Panc1 (cell line): Measurements from ENCODE around the gene IRF6. TPM values are rescaled to one million over a fixed set of nuclear protein-coding genes. Genes with fewer than 3 reads are reported as not detected.

Experiments
- ATAC-seq: fragments of 200-7000 bp; cut with Tn5 transposase; 2 replicates; pipeline ENCODE4 v1.9.1; 2020; ENCODE audit warnings: mild to moderate bottlenecking, moderate library complexity
- BruUV-seq: library from RNA; stranded (reverse); fragments of 400-500 nt; replicated peaks from 2 replicates; lab custom pipeline; 2021; lab: Mats Ljungman, UMichigan
- CTCF ChIA-PET: fragments of 300-600 bp; sonication (Branson Sonifier 250); formaldehyde crosslinking; loops from one replicate; lab custom pipeline; 2022; ENCODE audit warnings: antibody characterized with exemption; lab: Charles Lee
- POLR2A ChIA-PET: fragments of 300-600 bp; sonication (Branson Sonifier 250); formaldehyde crosslinking; loops from one replicate; lab custom pipeline; 2022; ENCODE audit warnings: antibody characterized with exemption; lab: Charles Lee
- DNase-seq: peaks from one replicate; pipeline ENCODE4 v3.0.0-alpha.2; 2010; ENCODE audit warnings: low read depth, low spot score
- H3K27ac ChIP-seq: 2 replicates; pipeline ENCODE4 v1.5.1; 2011; ENCODE audit warnings: mild to moderate bottlenecking, low read length, inconsistent platforms
- H3K27me3 ChIP-seq: fragments of 200-500 bp; sonication (Bioruptor generic); 2 replicates; pipeline ENCODE4 v1.6.0; 2014; ENCODE audit warnings: low read length, inconsistent platforms; ENCODE audit not compliant: control insufficient read depth, insufficient read depth
- H3K36me3 ChIP-seq: fragments of 200-500 bp; sonication (Bioruptor generic); 2 replicates; pipeline ENCODE4 v1.5.1; 2014; ENCODE audit warnings: inconsistent platforms, mild to moderate bottlenecking, low read length, moderate library complexity; ENCODE audit not compliant: control insufficient read depth, insufficient read depth
- H3K4me1 ChIP-seq: 2 replicates; pipeline ENCODE4 v1.5.1; 2011; ENCODE audit warnings: inconsistent platforms, mild to moderate bottlenecking, low read length, moderate library complexity; ENCODE audit not compliant: control insufficient read depth, insufficient read depth
- H3K4me3 ChIP-seq, 2 experiments: 2 replicates each; pipeline ENCODE4 v1.5.1; 2011 to 2012; ENCODE audit warnings: low read depth in 2 of 2, low read length in 2 of 2, mild to moderate bottlenecking in 2 of 2, inconsistent platforms in 1 of 2, moderate library complexity in 1 of 2
- H3K9me3 ChIP-seq: fragments of 200-500 bp; sonication (Bioruptor generic); 2 replicates; pipeline ENCODE4 v1.5.1; 2014; ENCODE audit warnings: low read depth, mild to moderate bottlenecking, inconsistent platforms, low read length, moderate library complexity; ENCODE audit not compliant: control insufficient read depth, insufficient read depth
- CTCF ChIP-seq: fragments of 450-650 bp; IDR thresholded peaks from 2 replicates; pipeline ENCODE4 v1.5.1; 2017; ENCODE audit warnings: mild to moderate bottlenecking
- POLR2AphosphoS5 ChIP-seq: IDR thresholded peaks from 2 replicates; pipeline ENCODE4 v1.6.1; 2012; ENCODE audit warnings: mild to moderate bottlenecking, low read depth, low read length, moderate library complexity
- REST ChIP-seq, 2 experiments: IDR thresholded peaks; 2 replicates each; pipeline ENCODE4 v1.6.1; 2011 to 2012; ENCODE audit warnings: low read depth in 2 of 2, control low read depth in 1 of 2, low read length in 1 of 2, mild to moderate bottlenecking in 1 of 2, moderate library complexity in 1 of 2; ENCODE audit not compliant: insufficient read depth in 1 of 2
- SIN3A ChIP-seq: IDR thresholded peaks from 2 replicates; pipeline ENCODE4 v1.6.1; 2012; ENCODE audit warnings: low read depth, mild to moderate bottlenecking, low read length, moderate library complexity, borderline replicate concordance; ENCODE audit not compliant: insufficient read depth
- TCF7L2 ChIP-seq: IDR thresholded peaks from 2 replicates; pipeline ENCODE4 v1.6.1; 2011; ENCODE audit warnings: mild to moderate bottlenecking, low read depth, low read length, inconsistent platforms
- in situ Hi-C: cut with HindIII; loops from 2 replicates; pipeline ENCODE4 v1.10.0; 2016; ENCODE audit warnings: low sequenced_read_pairs, low pct_unique_long_range_greater_than_20kb
- intact Hi-C: fragments of 100-400 bp; cut with micrococcal nuclease; formaldehyde crosslinking; loops from one replicate; pipeline ENCODE4 v1.10.0; 2022; ENCODE audit not compliant: unreplicated experiment
- total RNA-seq: library from RNA; stranded (reverse); gene quantifications from one replicate; pipeline ENCODE4 v1.2.1, GENCODE V29; 2021; ENCODE audit not compliant: unreplicated experiment

IRF6 gene
- total RNA-seq, 1 experiment from 2014 or later = 0.64 TPM

GRCh38 chr1:209802117-209802779 lies 3.7 kb downstream of the IRF6 start:
- POLR2A ChIA-PET = no interaction called here
- CTCF ChIA-PET = no interaction called here
- Histone ChIP-seq H3K4me3 (no peak overlapping the region), H3K4me1 (no peaks in the 10 kb centered on the region; the same call in 1 of the 2 replicates), H3K27me3 (no peaks in the 10 kb centered on the region; the same call in none of the 2 replicates), H3K36me3 (no peaks in the 10 kb centered on the region), H3K27ac (no peak overlapping the region), H3K9me3 (no peaks in the 10 kb centered on the region)
- DNase-seq (no peak), ATAC-seq (no peak)
- no TSS peak for BruUV-seq
- intact Hi-C loops (no loop called here), in situ Hi-C loops (no loop called here)
- TF ChIP-seq SIN3A (no peak), POLR2AphosphoS5 (no peak), CTCF (no peak), REST (IDR thresholded peaks at IDR 0.05; ENCODE audit: insufficient read depth in 1 of 2, low read depth in 2 of 2, low read length in 1 of 2) (no peak), TCF7L2 (no peak)

DNA sequence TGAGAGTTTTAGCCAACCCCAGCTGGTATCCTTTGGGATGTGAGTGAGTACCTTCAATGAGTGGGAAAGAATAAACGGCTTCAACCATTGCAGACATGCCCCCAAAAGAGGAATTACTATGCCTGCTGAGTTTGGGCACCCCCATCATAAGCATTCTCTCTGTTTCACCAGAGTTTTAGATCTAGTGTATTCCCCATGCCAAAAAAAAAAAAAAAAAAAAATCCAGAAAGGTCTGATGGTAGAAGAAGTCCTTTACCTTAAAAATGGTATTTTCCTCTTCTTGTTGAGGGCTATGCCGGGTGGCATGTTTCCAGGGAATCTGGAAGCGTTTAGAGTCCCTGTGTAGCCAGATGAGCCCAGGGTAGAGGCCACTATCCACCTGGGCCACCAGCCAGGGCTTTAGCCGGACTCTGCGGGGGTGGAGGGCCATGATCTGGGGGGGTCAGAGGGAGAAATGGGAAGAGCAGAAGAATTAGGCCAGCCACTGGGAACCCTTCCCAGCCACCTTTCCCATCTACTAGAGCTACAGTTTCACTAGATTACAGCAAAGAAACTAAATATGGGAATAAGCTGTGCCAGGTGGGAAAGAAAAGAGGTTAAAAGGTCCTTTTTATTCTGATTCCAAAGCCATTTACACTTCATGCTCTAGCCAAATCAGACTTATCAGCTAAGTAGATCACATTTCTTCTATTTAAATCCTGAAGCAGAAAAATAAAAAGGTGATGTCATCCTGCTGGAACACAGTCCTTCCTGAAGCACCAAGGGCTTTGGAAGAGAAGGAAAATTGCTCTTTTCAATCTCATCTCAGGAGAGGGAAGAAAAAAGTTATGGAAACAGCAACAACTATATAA lies 4.7 kb downstream of the IRF6 start:
- no peak for DNase-seq
- H3K27ac ChIP-seq = no peak overlapping the region
- no peak overlapping the region for H3K4me3 ChIP-seq
- CTCF ChIA-PET = no interaction called here
- H3K9me3 ChIP-seq = no peaks in the 10 kb centered on the region
- TF ChIP-seq TCF7L2 = no peak
- TF ChIP-seq POLR2AphosphoS5 = no peak
- no peak for TF ChIP-seq SIN3A
- no peak for TF ChIP-seq CTCF
- no peak for TF ChIP-seq REST (IDR thresholded peaks at IDR 0.05; ENCODE audit: insufficient read depth in 1 of 2, low read depth in 2 of 2, low read length in 1 of 2)
- no peaks in the 10 kb centered on the region; the same call in none of the 2 replicates for H3K27me3 ChIP-seq
- no peak for ATAC-seq
- intact Hi-C loops = no loop called here
- no peaks in the 10 kb centered on the region for H3K36me3 ChIP-seq
- no TSS peak for BruUV-seq
- no peaks in the 10 kb centered on the region; the same call in 1 of the 2 replicates for H3K4me1 ChIP-seq
- POLR2A ChIA-PET = no interaction called here
- in situ Hi-C loops = no loop called here
